K562 (cell line): ENCODE data around the gene PLA2G15. TPM values are rescaled to one million over a fixed set of nuclear protein-coding genes. Genes with fewer than 3 reads are reported as not detected.

Experiments used
- ATAC-seq: fragments of 200-7000 bp; cut with Tn5 transposase; 3 replicates; pipeline ENCODE4 v1.9.1; 2020; ENCODE audit warnings: moderate library complexity
- BruUV-seq: library from RNA; stranded (reverse); fragments of 400-500 nt; replicated peaks from 2 replicates; lab custom pipeline; 2021; lab: Mats Ljungman, UMichigan
- CTCF ChIA-PET: fragments of 300-600 bp; formaldehyde crosslinking; extraction: SDS; loops from one replicate; lab custom pipeline; 2021; ENCODE audit warnings: low intra/inter-chr PET ratio; lab: Yijun Ruan, JAX
- POLR2A ChIA-PET: fragments of 300-600, 350-650 bp; sonication (Branson Sonifier 250); formaldehyde crosslinking; extraction: SDS; loops from one replicate; lab custom pipeline; 2021; ENCODE audit warnings: antibody characterized with exemption, inconsistent platforms; lab: Yijun Ruan, JAX
- DNase-seq, 4 experiments: peaks; one replicate each; pipeline versions ENCODE4 v3.0.0 to v3.0.0-alpha.2; 2011 to 2018; ENCODE audit warnings: low spot score in 3 of 4, mixed read lengths in 3 of 4; ENCODE audit errors: extremely low read depth in 1 of 4
- FAIRE-seq: peaks from 2 replicates; lab custom pipeline; 2011; peaks lifted over from hg19 to GRCh38; lab: Jason Lieb, UNC
- H2AFZ ChIP-seq: 2 replicates; pipeline ENCODE4 v1.6.0; 2011; ENCODE audit warnings: low read depth, low read length, control low read depth, inconsistent platforms
- H3K27ac ChIP-seq: fragments of 200-600 bp; 3 replicates; pipeline ENCODE4 v1.8.0; 2011; ENCODE audit warnings: low read depth, mild to moderate bottlenecking, control low read depth, inconsistent platforms, low read length, moderate library complexity, mixed read lengths; ENCODE audit errors: extremely low read depth
- H3K27me3 ChIP-seq, 2 experiments: fragments of 300-600 bp in 1 of 2; 2 replicates in 1 of 2; 3 replicates in 1 of 2; pipeline versions ENCODE4 v1.6.0 to v1.8.0; 2011; ENCODE audit warnings: inconsistent platforms in 2 of 2, low read length in 2 of 2, mild to moderate bottlenecking in 1 of 2, mixed read lengths in 1 of 2, moderate library complexity in 1 of 2; ENCODE audit not compliant: control insufficient read depth in 2 of 2, insufficient read depth in 2 of 2
- H3K36me3 ChIP-seq: fragments of 300-600 bp; 3 replicates; pipeline ENCODE4 v1.8.0; 2011; ENCODE audit warnings: mild to moderate bottlenecking, low read length, inconsistent platforms; ENCODE audit not compliant: control insufficient read depth, insufficient read depth
- H3K4me1 ChIP-seq, 2 experiments: fragments of 200-600 bp in 1 of 2; replicated peaks in 1 of 2; 2 replicates in 1 of 2; 3 replicates in 1 of 2; pipeline versions ENCODE4 v1.5.1 to v1.8.0; 2011; ENCODE audit warnings: inconsistent platforms in 2 of 2, low read length in 2 of 2, mild to moderate bottlenecking in 1 of 2, mixed read lengths in 1 of 2, moderate library complexity in 1 of 2; ENCODE audit not compliant: control insufficient read depth in 2 of 2, insufficient read depth in 2 of 2
- H3K4me2 ChIP-seq: 2 replicates; pipeline ENCODE4 v1.6.1; 2011; ENCODE audit warnings: low read length, control low read depth, inconsistent platforms, mixed read lengths; ENCODE audit not compliant: insufficient read depth
- H3K4me3 ChIP-seq: fragments of 200-600 bp; sonication (generic), shearing (Covaris generic); 2 replicates; pipeline ENCODE4 v1.5.1; 2016; ENCODE audit warnings: control low read depth, inconsistent platforms
- H3K79me2 ChIP-seq: fragments of 200-600 bp; 3 replicates; pipeline ENCODE4 v1.8.0; 2011; ENCODE audit warnings: low read length, inconsistent platforms; ENCODE audit not compliant: control insufficient read depth, insufficient read depth
- H3K9ac ChIP-seq, 2 experiments: 2 replicates each; pipeline versions ENCODE4 v1.6.0 to v1.6.1; 2011; ENCODE audit warnings: low read depth in 2 of 2, low read length in 2 of 2, control low read depth in 1 of 2, inconsistent platforms in 1 of 2, mild to moderate bottlenecking in 1 of 2, mixed read lengths in 1 of 2; ENCODE audit not compliant: insufficient read depth in 1 of 2
- H3K9me1 ChIP-seq: one replicate; pipeline ENCODE4 v1.6.0; 2011; ENCODE audit warnings: inconsistent platforms, mild to moderate bottlenecking, low read length, moderate library complexity; ENCODE audit not compliant: control insufficient read depth, insufficient read depth
- H3K9me3 ChIP-seq: replicated peaks from 2 replicates; pipeline ENCODE4 v1.5.1; 2011; ENCODE audit warnings: low read depth, low read length, inconsistent platforms; ENCODE audit not compliant: control insufficient read depth, insufficient read depth
- H4K20me1 ChIP-seq: replicated peaks from 2 replicates; pipeline ENCODE4 v1.6.1; 2011; ENCODE audit warnings: low read length, inconsistent platforms, mixed read lengths; ENCODE audit not compliant: control insufficient read depth, insufficient read depth
- FOXJ3 ChIP-seq: sonication (generic); formaldehyde crosslinking; IDR thresholded peaks from 2 replicates; pipeline ENCODE4 v1.4.0; 2020; ENCODE audit warnings: mild to moderate bottlenecking, missing genetic modification reagents
- FOXK1 ChIP-seq: sonication (generic); formaldehyde crosslinking; IDR thresholded peaks from 2 replicates; pipeline ENCODE4 v1.8.0; 2022; ENCODE audit warnings: missing genetic modification reagents, mild to moderate bottlenecking, borderline replicate concordance
- MCM2 ChIP-seq: fragments of 450-650 bp; IDR thresholded peaks from 2 replicates; pipeline ENCODE4 v1.6.1; 2017; ENCODE audit warnings: low read depth, mild to moderate bottlenecking
- PRPF4 ChIP-seq: fragments of 200-400 bp; formaldehyde crosslinking; IDR thresholded peaks from one replicate; pipeline ENCODE4 v1.6.1; 2017; ENCODE audit warnings: low read length, low read depth, mild to moderate bottlenecking; ENCODE audit not compliant: insufficient read depth, poor library complexity, severe bottlenecking
- RBBP5 ChIP-seq: fragments of 200-600 bp; sonication (generic); IDR thresholded peaks from 2 replicates; pipeline ENCODE4 v1.6.1; 2012; ENCODE audit warnings: borderline replicate concordance, mild to moderate bottlenecking, low read length, control low read depth, inconsistent platforms; ENCODE audit not compliant: insufficient read depth, poor library complexity, severe bottlenecking
- SMAD3 ChIP-seq: fragments of 450-650 bp; formaldehyde crosslinking; conservative IDR thresholded peaks from 2 replicates; pipeline ENCODE4 v1.4.0; 2020; ENCODE audit warnings: mild to moderate bottlenecking
- ZBTB8A ChIP-seq: fragments of 450-650 bp; IDR thresholded peaks from 2 replicates; pipeline ENCODE4 v1.6.1; 2018; ENCODE audit warnings: mild to moderate bottlenecking, moderate library complexity; ENCODE audit not compliant: partially characterized antibody
- ZNF134 ChIP-seq: fragments of 250-450 bp; sonication (Bioruptor Pico); conservative IDR thresholded peaks from 2 replicates; pipeline ENCODE4 v1.4.0; 2020
- ZNF143 ChIP-seq: sonication (generic); formaldehyde crosslinking; IDR thresholded peaks from 2 replicates; pipeline ENCODE4 v1.9.0; 2022; ENCODE audit warnings: mild to moderate bottlenecking, missing genetic modification reagents
- ZNF184 ChIP-seq: sonication (generic); formaldehyde crosslinking; IDR thresholded peaks from 2 replicates; pipeline ENCODE4 v1.5.0; 2020; ENCODE audit warnings: missing genetic modification reagents
- ZNF217 ChIP-seq: sonication (generic); formaldehyde crosslinking; IDR thresholded peaks from 2 replicates; pipeline ENCODE4 v1.8.0; 2022; ENCODE audit warnings: mild to moderate bottlenecking, missing genetic modification reagents
- ZNF384 ChIP-seq: IDR thresholded peaks from 2 replicates; pipeline ENCODE4 v1.6.1; 2012; ENCODE audit warnings: low read depth, low read length, improper control_type of control experiment
- ZNF431 ChIP-seq: sonication (generic); formaldehyde crosslinking; IDR thresholded peaks from 2 replicates; pipeline ENCODE4 v1.8.0; 2022; ENCODE audit warnings: mild to moderate bottlenecking, missing genetic modification reagents
- ZNF444 ChIP-seq: fragments of 250-450 bp; sonication (Bioruptor Pico); IDR thresholded peaks from 2 replicates; pipeline ENCODE4 v1.4.0; 2020; ENCODE audit warnings: mild to moderate bottlenecking, moderate library complexity
- ZNF644 ChIP-seq: fragments of 200-800 bp; sonication (Bioruptor generic); IDR thresholded peaks from 2 replicates; pipeline ENCODE4 v1.6.1; 2016; ENCODE audit warnings: low read depth, missing genetic modification characterization, missing compliant biosample characterization
- in situ Hi-C: fragments of 300-500 bp; cut with MboI; formaldehyde crosslinking; loops from 4 replicates; pipeline ENCODE4 v1.15.0; 2018; ENCODE audit warnings: inconsistent platforms, mixed read lengths
- intact Hi-C: fragments of 100-400 bp; cut with micrococcal nuclease; formaldehyde crosslinking; loops from 2 replicates; pipeline ENCODE4 v1.14.2; 2022
- polyA plus RNA-seq, 8 experiments: library from polyadenylated mRNA; depleted of rRNA in 4 of 8; stranded (reverse) in 5 of 8; unstranded in 3 of 8; fragments of >200 nt; fragmentation: Nextera tagmentation in 2 of 8; fragmentation: Illumina TruSeq in 1 of 8; extraction: Ambion mirVana in 2 of 8; extraction: Trizol in 1 of 8; gene quantifications; 2 replicates each; pipeline versions ENCODE4 v1.2.1 to v1.2.3, GENCODE V29; 2011 to 2014; ENCODE audit warnings: inconsistent platforms in 1 of 8, missing spikeins in 1 of 8
- total RNA-seq, 7 experiments: library from RNA; depleted of rRNA in 6 of 7; stranded (reverse); fragments of >200 nt in 6 of 7; fragmentation: Illumina TruSeq in 2 of 7; extraction: Trizol in 2 of 7; gene quantifications; 2 replicates each; pipeline versions ENCODE4 v1.2.1 to v1.2.3, GENCODE V29; 2011 to 2021; ENCODE audit warnings: low replicate concordance in 1 of 7
- TF ChIP-seq, protein P1 (sequence below): fragments of 450-650 bp; IDR thresholded peaks from 2 replicates; pipeline ENCODE4 v1.6.1; 2017; ENCODE audit warnings: mild to moderate bottlenecking, moderate library complexity

PLA2G15 gene
- total and polyA plus RNA-seq, 9 of the 15 experiments (the other 6 are each of a cell fraction or from before 2014, with no cell fraction given) = 0.42 to 8.6 (median 4.8) TPM

DNA sequence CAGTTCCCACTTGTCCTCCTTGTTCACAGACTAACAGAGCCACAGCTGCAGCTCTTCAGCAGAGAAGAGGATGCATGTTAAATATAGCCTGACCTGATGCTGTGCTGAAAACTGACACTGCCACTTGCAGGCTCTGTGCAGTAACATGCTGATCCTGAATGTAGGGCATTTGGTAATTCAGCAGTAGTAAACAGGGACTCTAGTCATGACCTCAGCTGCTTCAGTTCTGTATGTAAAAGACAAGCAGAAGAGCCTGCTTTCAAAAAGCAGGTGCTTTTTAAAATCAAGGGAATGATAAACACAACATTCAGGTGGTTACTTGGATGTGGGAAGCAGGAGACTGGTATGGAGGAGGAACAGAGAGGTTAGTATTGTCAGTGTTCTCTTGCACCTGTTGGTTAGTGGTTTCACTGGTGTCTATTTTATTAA lies 43.1 kb upstream of the PLA2G15 start:
- POLR2A ChIA-PET = no interaction called here
- Histone ChIP-seq H3K9ac (no peak overlapping the region), H3K27ac (no peak overlapping the region), H3K9me3 (no peaks in the 10 kb centered on the region), H4K20me1 (no peaks in the 10 kb centered on the region; the same call in 1 of the 2 replicates), H3K4me1 (peaks cover 0 to 3% of the 10 kb centered on the region in 2 experiments; a peak in 2 of 5 replicates), H3K79me2 (peaks cover 30% of the 10 kb centered on the region; the same call in 2 of the 3 replicates), H2AFZ (no peak overlapping the region), H3K36me3 (peaks cover 19% of the 10 kb centered on the region), H3K9me1 (no peaks in the 10 kb centered on the region), H3K27me3 (no peaks in the 10 kb centered on the region), H3K4me3 (no peak overlapping the region), H3K4me2 (no peak overlapping the region)
- DNase-seq (no peak), ATAC-seq (no peak), FAIRE-seq (no peak)
- CTCF ChIA-PET = no interaction called here
- TF ChIP-seq ZNF184 (CRISPR knock-in tag) (no peak), ZNF134 (no peak), ZNF217 (CRISPR knock-in tag) (no peak), RBBP5 (no peak), ZNF143 (CRISPR knock-in tag) (no peak), FOXJ3 (no peak), ZBTB8A (no peak), MCM2 (no peak), ZNF644 (no peak), ZNF384 (no peak), ZNF444 (CRISPR knock-in tag) (no peak), PRPF4 (no peak), FOXK1 (CRISPR knock-in tag) (no peak), SMAD3 (CRISPR knock-in tag) (no peak), ZNF431 (CRISPR knock-in tag) (no peak)
- TF ChIP-seq, protein P1, sequence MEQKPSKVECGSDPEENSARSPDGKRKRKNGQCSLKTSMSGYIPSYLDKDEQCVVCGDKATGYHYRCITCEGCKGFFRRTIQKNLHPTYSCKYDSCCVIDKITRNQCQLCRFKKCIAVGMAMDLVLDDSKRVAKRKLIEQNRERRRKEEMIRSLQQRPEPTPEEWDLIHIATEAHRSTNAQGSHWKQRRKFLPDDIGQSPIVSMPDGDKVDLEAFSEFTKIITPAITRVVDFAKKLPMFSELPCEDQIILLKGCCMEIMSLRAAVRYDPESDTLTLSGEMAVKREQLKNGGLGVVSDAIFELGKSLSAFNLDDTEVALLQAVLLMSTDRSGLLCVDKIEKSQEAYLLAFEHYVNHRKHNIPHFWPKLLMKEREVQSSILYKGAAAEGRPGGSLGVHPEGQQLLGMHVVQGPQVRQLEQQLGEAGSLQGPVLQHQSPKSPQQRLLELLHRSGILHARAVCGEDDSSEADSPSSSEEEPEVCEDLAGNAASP = no peak
- intact Hi-C loops = no loop called here
- in situ Hi-C loops = no loop called here
- BruUV-seq = no TSS peak
